ENCODE results near the gene SLC24A4.

DNA sequence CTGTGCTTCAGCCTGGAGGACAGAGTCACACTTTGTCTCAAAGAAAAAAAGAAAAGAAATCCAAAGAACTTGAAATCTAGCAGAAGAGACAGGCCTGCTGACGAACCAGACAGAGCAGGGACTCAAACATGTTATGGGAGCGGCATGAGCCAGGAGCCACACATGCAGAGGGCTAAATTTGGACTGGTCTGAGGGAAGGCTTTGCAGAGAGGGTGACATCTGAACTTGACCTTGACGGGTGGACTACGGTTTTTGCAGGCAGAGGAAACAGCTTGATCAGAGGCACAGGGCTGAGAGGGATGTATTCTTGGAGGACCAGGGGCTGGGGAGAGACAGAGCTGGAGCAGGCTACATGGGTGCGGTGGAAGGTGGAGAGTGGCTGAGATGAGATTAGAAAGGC lies 20.5 kb upstream of the SLC24A4 start:
- TF ChIP-seq, protein P1, sequence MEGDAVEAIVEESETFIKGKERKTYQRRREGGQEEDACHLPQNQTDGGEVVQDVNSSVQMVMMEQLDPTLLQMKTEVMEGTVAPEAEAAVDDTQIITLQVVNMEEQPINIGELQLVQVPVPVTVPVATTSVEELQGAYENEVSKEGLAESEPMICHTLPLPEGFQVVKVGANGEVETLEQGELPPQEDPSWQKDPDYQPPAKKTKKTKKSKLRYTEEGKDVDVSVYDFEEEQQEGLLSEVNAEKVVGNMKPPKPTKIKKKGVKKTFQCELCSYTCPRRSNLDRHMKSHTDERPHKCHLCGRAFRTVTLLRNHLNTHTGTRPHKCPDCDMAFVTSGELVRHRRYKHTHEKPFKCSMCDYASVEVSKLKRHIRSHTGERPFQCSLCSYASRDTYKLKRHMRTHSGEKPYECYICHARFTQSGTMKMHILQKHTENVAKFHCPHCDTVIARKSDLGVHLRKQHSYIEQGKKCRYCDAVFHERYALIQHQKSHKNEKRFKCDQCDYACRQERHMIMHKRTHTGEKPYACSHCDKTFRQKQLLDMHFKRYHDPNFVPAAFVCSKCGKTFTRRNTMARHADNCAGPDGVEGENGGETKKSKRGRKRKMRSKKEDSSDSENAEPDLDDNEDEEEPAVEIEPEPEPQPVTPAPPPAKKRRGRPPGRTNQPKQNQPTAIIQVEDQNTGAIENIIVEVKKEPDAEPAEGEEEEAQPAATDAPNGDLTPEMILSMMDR (IDR thresholded peaks at IDR 0.05), result no peak
- no peak for TF ChIP-seq POLR2A (IDR thresholded peaks at IDR 0.05)

Measured in vagina (tissue), 2 donors.